GM18507 (cell line): Measurements from ENCODE around the gene STXBP4.
A peak's percentile ranks its signal among the peaks of the same experiment; 100 is the strongest.
"Not testable (repeated sequence)": the region's sequence is repeated elsewhere in the genome, so short reads cannot be mapped to it uniquely, and the experiment has no call there.

ENCODE experiments used
- DNase-seq: peaks from one replicate; pipeline ENCODE4 v3.0.0; 2011; ENCODE audit warnings: low read depth; ENCODE audit not compliant: insufficient read length; ENCODE audit errors: extremely low spot score
- FAIRE-seq: peaks from 2 replicates; lab custom pipeline; 2011; peaks lifted over from hg19 to GRCh38; lab: Jason Lieb, UNC

STXBP4 gene

GRCh38 chr17:55023626-55024025 is 55.1 kb downstream of the STXBP4 start:
- no peak for DNase-seq
- no peak for FAIRE-seq

GRCh38 chr17:55037828-55038227 is 69.3 kb downstream of the STXBP4 start:
- FAIRE-seq (peak; percentile 78), DNase-seq (peak; percentile 3)

- FAIRE-seq (no peak), DNase-seq (no peak)
Measured at GRCh38 chr17:55038291-55038690, 69.7 kb downstream of the STXBP4 start.

- FAIRE-seq (no peak), DNase-seq (no peak)
Measured at GRCh38 chr17:55040611-55041010, 72.0 kb downstream of the STXBP4 start.

- FAIRE-seq (no peak), DNase-seq (no peak)
Measured at GRCh38 chr17:55053855-55054254, 85.3 kb downstream of the STXBP4 start.

- FAIRE-seq (no peak), DNase-seq (no peak)
Measured at GRCh38 chr17:55054429-55054828, 85.9 kb downstream of the STXBP4 start.

- DNase-seq: no peak
Measured at GRCh38 chr17:55056526-55056925, 88.0 kb downstream of the STXBP4 start.

GRCh38 chr17:55057184-55057583 is 88.6 kb downstream of the STXBP4 start:
- DNase-seq (no peak), FAIRE-seq (no peak)

More at GRCh38 chr17:55056526-55056925, 88.0 kb downstream of the STXBP4 start:
- FAIRE-seq: no peak

- FAIRE-seq (no peak), DNase-seq (no peak)
Measured at GRCh38 chr17:55059724-55060123, 91.2 kb downstream of the STXBP4 start.

- FAIRE-seq: no peak
- no peak for DNase-seq
Measured at GRCh38 chr17:55062921-55063320, 94.4 kb downstream of the STXBP4 start.

- DNase-seq: no peak
- FAIRE-seq: no peak
Measured at GRCh38 chr17:55063885-55064874, 95.6 kb downstream of the STXBP4 start.

GRCh38 chr17:55067697-55068439 is 99.3 kb downstream of the STXBP4 start:
- DNase-seq (no peak), FAIRE-seq (no peak)

- FAIRE-seq: no peak
Measured at GRCh38 chr17:55068862-55069811, 100.6 kb downstream of the STXBP4 start.

GRCh38 chr17:55069983-55070529 is 101.5 kb downstream of the STXBP4 start:
- DNase-seq (no peak), FAIRE-seq (no peak)

More at GRCh38 chr17:55068862-55069811, 100.6 kb downstream of the STXBP4 start:
- no peak for DNase-seq

GRCh38 chr17:55072898-55073297 is 104.3 kb downstream of the STXBP4 start:
- no peak for DNase-seq
- FAIRE-seq: no peak

GRCh38 chr17:55073467-55073866 is 104.9 kb downstream of the STXBP4 start:
- not testable (repeated sequence) for FAIRE-seq

GRCh38 chr17:55081559-55081958 is 113.0 kb downstream of the STXBP4 start:
- DNase-seq (no peak), FAIRE-seq (no peak)

More at GRCh38 chr17:55073467-55073866, 104.9 kb downstream of the STXBP4 start:
- not testable (repeated sequence) for DNase-seq

GRCh38 chr17:55086635-55087058 is 118.1 kb downstream of the STXBP4 start:
- DNase-seq: no peak
- peak; percentile 21 for FAIRE-seq

GRCh38 chr17:55089256-55089655 is 120.7 kb downstream of the STXBP4 start:
- FAIRE-seq (no peak), DNase-seq (no peak)
